ENCODE measurements around the gene HDHD2. TPM values are rescaled to one million over a fixed set of nuclear protein-coding genes. Genes with fewer than 3 reads are reported as not detected.

Gene HDHD2
- total and polyA plus RNA-seq, 2 of the 13 experiments (the other 11 are each of a cell fraction or from before 2014, with no cell fraction given): 10.2 to 34.7 TPM

GRCh38 chr18:47150029-47150823 is at the start of gene HDHD2 (continued):
- TF ChIP-seq TFDP2 (CRISPR knock-in tag; IDR thresholded peaks at IDR 0.05): peak; percentile 50
- TF ChIP-seq CHCHD3 (CRISPR knock-in tag; IDR thresholded peaks at IDR 0.05): no peak
- TF ChIP-seq ZNF737 (CRISPR knock-in tag; IDR thresholded peaks at IDR 0.05; ENCODE audit: borderline replicate concordance): no peak
- TF ChIP-seq ZNF317 (CRISPR knock-in tag; IDR thresholded peaks at IDR 0.05): peak; percentile 25; the same call in 1 of the 2 replicates
- TF ChIP-seq PLRG1 (conservative IDR thresholded peaks at IDR 0.05): no peak
- no peak for TF ChIP-seq PAWR (CRISPR knock-in tag; IDR thresholded peaks at IDR 0.05; ENCODE audit: borderline replicate concordance)
- no peak for TF ChIP-seq FOSL1 (CRISPR knock-in tag; IDR thresholded peaks at IDR 0.05; ENCODE audit: borderline replicate concordance)
- peak; percentile 61 for TF ChIP-seq ZNF639 (CRISPR knock-in tag; conservative IDR thresholded peaks at IDR 0.05)
- no peak for TF ChIP-seq ZNF75D (CRISPR knock-in tag; IDR thresholded peaks at IDR 0.05; ENCODE audit: borderline replicate concordance)
- no peak; the same call in 1 of the 2 replicates for TF ChIP-seq ZNF160 (CRISPR knock-in tag; IDR thresholded peaks at IDR 0.05)
- no peak for TF ChIP-seq ZFP41 (CRISPR knock-in tag; IDR thresholded peaks at IDR 0.05; ENCODE audit: borderline replicate concordance)
- peak; percentile 85 for TF ChIP-seq GATAD1 (CRISPR knock-in tag; IDR thresholded peaks at IDR 0.05)
- TF ChIP-seq ATRX (CRISPR knock-in tag; IDR thresholded peaks at IDR 0.05; ENCODE audit: borderline replicate concordance): no peak
- TF ChIP-seq ZNF83 (CRISPR knock-in tag; IDR thresholded peaks at IDR 0.05; ENCODE audit: borderline replicate concordance): no peak
- TF ChIP-seq ZNF549 (CRISPR knock-in tag; IDR thresholded peaks at IDR 0.05): no peak
- no peak; the same call in 1 of the 2 replicates for TF ChIP-seq HDAC2 (CRISPR knock-in tag; IDR thresholded peaks at IDR 0.05)
- no peak for TF ChIP-seq ZNF121 (CRISPR knock-in tag; IDR thresholded peaks at IDR 0.05)
- no peak for TF ChIP-seq ZNF253 (CRISPR knock-in tag; IDR thresholded peaks at IDR 0.05; ENCODE audit: borderline replicate concordance)
- peak; percentile 70 for TF ChIP-seq HIVEP1 (CRISPR knock-in tag; IDR thresholded peaks at IDR 0.05)
- TF ChIP-seq FOXP4 (CRISPR knock-in tag; IDR thresholded peaks at IDR 0.05): peak; percentile 16; the same call in 1 of the 2 replicates
